HEK293T (cell line): ENCODE data around the gene SH3D19.

Experiments used
- ARNT ChIP-seq: fragments of 450-650 bp; IDR thresholded peaks from 2 replicates; pipeline ENCODE4 v1.6.1; 2017; ENCODE audit warnings: mild to moderate bottlenecking
- BHLHE40 ChIP-seq: fragments of 450-650 bp; IDR thresholded peaks from 2 replicates; pipeline ENCODE4 v1.6.1; 2016; ENCODE audit warnings: mild to moderate bottlenecking, moderate library complexity, borderline replicate concordance
- FOXA1 ChIP-seq: fragments of 450-650 bp; IDR thresholded peaks from 2 replicates; pipeline ENCODE4 v1.6.1; 2016; ENCODE audit warnings: mild to moderate bottlenecking
- FOXM1 ChIP-seq: fragments of 450-650 bp; IDR thresholded peaks from 2 replicates; pipeline ENCODE4 v1.6.1; 2017; ENCODE audit warnings: mild to moderate bottlenecking, borderline replicate concordance
- HDGF ChIP-seq: fragments of 450-650 bp; IDR thresholded peaks from 2 replicates; pipeline ENCODE4 v1.6.1; 2017; ENCODE audit warnings: antibody characterized with exemption, borderline replicate concordance
- SP1 ChIP-seq: fragments of 450-650 bp; IDR thresholded peaks from 2 replicates; pipeline ENCODE4 v1.6.1; 2017
- SUZ12 ChIP-seq: fragments of 450-650 bp; IDR thresholded peaks from 2 replicates; pipeline ENCODE4 v1.6.1; 2016; ENCODE audit warnings: mild to moderate bottlenecking
- TARDBP ChIP-seq: fragments of 450-650 bp; IDR thresholded peaks from 2 replicates; pipeline ENCODE4 v1.6.1; 2016
- ZNF384 ChIP-seq: fragments of 450-650 bp; IDR thresholded peaks from 2 replicates; pipeline ENCODE4 v1.6.1; 2016

- no peak for TF ChIP-seq SP1
- no peak for TF ChIP-seq HDGF
- no peak for TF ChIP-seq FOXM1
- no peak for TF ChIP-seq ARNT
- TF ChIP-seq BHLHE40, result no peak
- no peak for TF ChIP-seq SUZ12
- TF ChIP-seq TARDBP, result no peak
- no peak for TF ChIP-seq FOXA1
- no peak for TF ChIP-seq ZNF384
Measured at GRCh38 chr4:151167561-151167960, 157.8 kb downstream of the SH3D19 start.
